Measurements from ENCODE around the gene SMG6. TPM values are rescaled to one million over a fixed set of nuclear protein-coding genes. Genes with fewer than 3 reads are reported as not detected.
A peak's percentile ranks its signal among the peaks of the same experiment; 100 is the strongest.

The SMG6 gene
- polyA plus RNA-seq (2013, experiment 1 of 2), result 25.3 TPM
- 25.6 TPM for polyA plus RNA-seq (2013, experiment 2 of 2)

DNA sequence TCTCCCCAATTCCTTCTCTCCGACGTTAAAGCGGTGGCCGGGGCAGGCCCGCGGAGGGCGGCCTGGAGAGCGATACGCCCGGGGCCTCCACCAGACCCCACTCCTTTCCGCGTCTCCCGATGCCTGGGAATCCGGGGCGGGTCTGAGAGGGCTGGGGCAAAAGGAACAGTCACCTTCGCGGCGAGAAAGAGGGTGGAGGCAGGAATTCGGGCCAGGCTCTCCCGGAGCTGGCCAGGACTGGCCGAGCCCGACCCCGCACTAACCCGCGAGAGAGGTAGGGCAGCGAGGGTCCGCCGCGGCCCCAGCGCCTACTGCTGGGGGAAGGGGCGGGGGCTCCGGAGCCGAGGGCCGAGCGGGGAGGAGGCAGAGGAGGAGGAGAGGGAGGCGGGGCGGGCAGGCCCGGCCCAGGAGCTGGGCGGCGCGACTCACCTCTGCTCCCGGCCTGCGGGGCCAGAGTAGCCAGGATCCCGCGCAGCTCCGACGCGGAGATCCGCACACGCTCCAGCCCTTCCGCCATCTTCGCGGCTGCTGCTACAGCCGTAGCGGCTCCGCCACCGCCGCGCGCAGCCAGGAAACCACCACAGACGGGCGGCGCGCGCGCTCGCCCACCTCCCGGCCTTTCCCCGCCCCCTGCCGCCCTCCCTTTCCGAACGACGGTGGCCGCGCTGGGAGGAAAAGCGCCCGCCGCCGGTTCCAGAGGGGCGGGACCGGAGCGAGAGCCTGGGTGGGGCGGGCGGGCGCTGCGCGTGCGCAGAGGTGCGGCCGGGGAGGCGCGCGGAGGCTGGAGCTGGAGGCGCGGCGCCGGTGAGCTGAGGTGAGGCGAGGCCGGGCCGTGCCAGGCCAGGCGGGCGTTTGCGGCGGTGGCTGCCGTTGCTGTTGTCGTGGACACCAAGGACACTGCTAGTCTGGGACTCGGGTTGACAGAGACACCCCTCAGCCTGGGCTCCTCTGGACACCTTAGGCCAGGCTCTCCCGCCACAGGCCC lies at the start of gene SMG6, which contains the start of gene SRR:
SMG6 (minus strand) TSS at position 582 of the 985 bp plus-strand sequence; CDS start at position 517, 65 bp downstream.
SRR (plus strand) TSS at position 747 of the 985 bp plus-strand sequence. CDS start 11,611 bp downstream, outside the sequence.
- peak within 1 kb of the TSS; percentile 98 for H3K9ac ChIP-seq (ENCODE audit: low read length)
- H2BK12ac ChIP-seq (ENCODE audit: low read length in 2 of 2), result peak within 1 kb of the TSS in 1 of 2 experiments; percentile 92
- H4K8ac ChIP-seq (ENCODE audit: low read length), result peak within 1 kb of the TSS; percentile 97
- WGBS, result under 1% methylated on average over 77 of the region's 108 CpGs
- H2AFZ ChIP-seq (ENCODE audit: low read depth, low read length), result peak within 1 kb of the TSS; percentile 95
- H2BK5ac ChIP-seq (ENCODE audit: low read depth, low read length, poor library complexity, severe bottlenecking), result peak within 1 kb of the TSS; percentile 87
- peak within 1 kb of the TSS; percentile 84 for H3K4me2 ChIP-seq (ENCODE audit: low read length, poor library complexity, severe bottlenecking)
- peak; percentile 91 for DNase-seq
- peaks cover 11% of the 10 kb centered on the region for H3K4me1 ChIP-seq (ENCODE audit: control insufficient read depth, insufficient read depth, low read depth, low read length)
- H3K4me3 ChIP-seq (ENCODE audit: insufficient read depth in 1 of 2, low read depth in 1 of 2, low read length in 2 of 2), result peak within 1 kb of the TSS; percentile 95 to 99
- peak within 1 kb of the TSS; percentile 82 for H3K27ac ChIP-seq (ENCODE audit: low read length, poor library complexity, severe bottlenecking)
- H3K14ac ChIP-seq (ENCODE audit: low read length in 2 of 2), result peak within 1 kb of the TSS in 1 of 2 experiments; percentile 99
- H3K79me1 ChIP-seq (replicated peaks; ENCODE audit: low read length, poor library complexity, severe bottlenecking), result peaks cover 26% of the 10 kb centered on the region
- H3K9me3 ChIP-seq (ENCODE audit: control insufficient read depth, low read length), result no peaks in the 10 kb centered on the region
- H4K91ac ChIP-seq (ENCODE audit: low read length), result peak within 1 kb of the TSS; percentile 98
- H3K27me3 ChIP-seq (ENCODE audit: control insufficient read depth in 1 of 2, insufficient read depth in 1 of 2, low read length in 2 of 2), result no peaks in the 10 kb centered on the region
- peak within 1 kb of the TSS; percentile 79 for H2BK120ac ChIP-seq (ENCODE audit: low read depth, low read length)
- H3K36me3 ChIP-seq (ENCODE audit: control insufficient read depth in 1 of 2, insufficient read depth in 2 of 2, low read depth in 1 of 2, low read length in 2 of 2), result peaks cover 18 to 28% of the 10 kb centered on the region in 2 experiments
- H2BK15ac ChIP-seq (ENCODE audit: low read depth, poor library complexity, severe bottlenecking), result peak within 1 kb of the TSS; percentile 94
- H2AK5ac ChIP-seq (ENCODE audit: low read length, severe bottlenecking), result no peak within 1 kb of the TSS
- peak within 1 kb of the TSS; percentile 97 to 98 for H3K18ac ChIP-seq (ENCODE audit: low read depth in 1 of 2, low read length in 2 of 2)
- peak within 1 kb of the TSS; percentile 64 to 88 for H3K4ac ChIP-seq (ENCODE audit: low read depth in 1 of 2, low read length in 2 of 2)
- peak within 1 kb of the TSS in 1 of 2 experiments; percentile 96 for H3K23ac ChIP-seq (ENCODE audit: low read length in 2 of 2)

GRCh38 chr17:2351269-2351668 lies 47.7 kb upstream of the SMG6 start:
- Histone ChIP-seq H4K91ac (ENCODE audit: low read length) (no peak overlapping the region), H2BK5ac (ENCODE audit: low read depth, low read length, poor library complexity, severe bottlenecking) (no peak overlapping the region), H3K4ac (ENCODE audit: low read depth in 1 of 2, low read length in 2 of 2) (no peak overlapping the region), H3K27ac (ENCODE audit: low read length, poor library complexity, severe bottlenecking) (no peak overlapping the region), H3K9ac (ENCODE audit: low read length) (no peak overlapping the region), H3K9me3 (ENCODE audit: control insufficient read depth, low read length) (no peaks in the 10 kb centered on the region), H3K23ac (ENCODE audit: low read length in 2 of 2) (no peak overlapping the region), H3K36me3 (ENCODE audit: control insufficient read depth in 1 of 2, insufficient read depth in 2 of 2, low read depth in 1 of 2, low read length in 2 of 2) (peaks cover 0 to 26% of the 10 kb centered on the region in 2 experiments), H3K18ac (ENCODE audit: low read depth in 1 of 2, low read length in 2 of 2) (no peak overlapping the region), H2BK12ac (ENCODE audit: low read length in 2 of 2) (no peak overlapping the region), H2BK120ac (ENCODE audit: low read depth, low read length) (no peak overlapping the region), H3K4me3 (ENCODE audit: insufficient read depth in 1 of 2, low read depth in 1 of 2, low read length in 2 of 2) (no peak overlapping the region), H4K8ac (ENCODE audit: low read length) (no peak overlapping the region), H2AK5ac (ENCODE audit: low read length, severe bottlenecking) (no peak overlapping the region), H3K14ac (ENCODE audit: low read length in 2 of 2) (no peak overlapping the region), H3K27me3 (ENCODE audit: control insufficient read depth in 1 of 2, insufficient read depth in 1 of 2, low read length in 2 of 2) (no peaks in the 10 kb centered on the region), H3K79me1 (replicated peaks; ENCODE audit: low read length, poor library complexity, severe bottlenecking) (peaks cover 21% of the 10 kb centered on the region), H2AFZ (ENCODE audit: low read depth, low read length) (no peak overlapping the region), H2BK15ac (ENCODE audit: low read depth, poor library complexity, severe bottlenecking) (no peak overlapping the region), H3K4me1 (ENCODE audit: control insufficient read depth, insufficient read depth, low read depth, low read length) (peaks cover 18% of the 10 kb centered on the region), H3K4me2 (ENCODE audit: low read length, poor library complexity, severe bottlenecking) (no peak overlapping the region)
- 97% methylated on average over 6 of the region's 6 CpGs for WGBS
- no peak for DNase-seq

DNA sequence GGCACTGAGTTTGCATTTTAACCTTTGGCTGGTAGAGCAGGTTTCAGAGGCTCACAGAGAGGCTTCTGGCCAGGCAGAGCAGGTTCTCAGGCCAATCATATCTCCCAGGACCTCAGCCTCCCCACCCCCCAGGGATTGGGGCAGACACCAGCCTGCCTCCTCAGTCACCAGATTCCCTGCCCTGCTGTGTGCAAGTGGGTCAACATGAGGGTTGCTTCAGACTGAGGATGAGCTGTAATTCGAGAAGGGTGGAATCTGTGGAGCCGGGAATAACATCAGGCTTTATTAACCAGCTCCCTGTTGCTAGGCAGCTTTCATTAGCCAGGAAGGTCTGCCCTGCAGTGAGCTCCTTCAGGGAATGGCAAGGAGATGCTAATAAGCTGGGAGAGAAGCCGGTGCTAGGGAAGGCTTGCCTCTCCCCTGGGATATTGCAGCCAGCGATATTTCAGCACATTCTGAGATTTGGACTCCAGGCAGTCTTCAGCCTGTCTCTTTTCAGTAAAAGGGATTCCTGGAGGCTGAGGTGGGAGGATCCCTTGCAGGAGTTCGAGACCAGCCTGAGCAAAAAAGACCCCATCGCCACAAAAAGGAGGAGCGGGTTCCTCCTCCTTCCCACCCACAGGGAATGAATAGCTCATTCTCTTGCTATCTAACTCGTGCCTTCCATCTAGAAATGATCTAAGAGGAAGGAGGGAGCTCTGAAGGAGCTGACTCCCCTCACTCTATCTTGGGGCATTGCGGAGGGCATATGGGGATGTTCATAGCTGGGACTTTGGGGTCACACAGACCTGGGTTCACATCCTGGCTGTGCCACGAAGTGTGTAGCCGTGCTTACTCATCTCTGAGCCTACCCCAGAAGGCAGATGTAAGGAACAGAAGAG lies 44.5 kb upstream of the SMG6 start:
- WGBS, result 49% methylated on average over 11 of the region's 11 CpGs
- Histone ChIP-seq H3K18ac (ENCODE audit: low read depth in 1 of 2, low read length in 2 of 2) (peak overlapping the region; percentile 46 to 52), H3K4ac (ENCODE audit: low read depth in 1 of 2, low read length in 2 of 2) (peak overlapping the region in 1 of 2 experiments; percentile 32)

More for the DNA sequence above, 44.5 kb upstream of the SMG6 start:
- DNase-seq, result peak; percentile 97
- H3K27ac ChIP-seq (ENCODE audit: low read length, poor library complexity, severe bottlenecking), result peak overlapping the region; percentile 81
- peaks cover 18 to 37% of the 10 kb centered on the region in 2 experiments for H3K36me3 ChIP-seq (ENCODE audit: control insufficient read depth in 1 of 2, insufficient read depth in 2 of 2, low read depth in 1 of 2, low read length in 2 of 2)
- peaks cover 18% of the 10 kb centered on the region for H3K4me1 ChIP-seq (ENCODE audit: control insufficient read depth, insufficient read depth, low read depth, low read length)
- H2BK5ac ChIP-seq (ENCODE audit: low read depth, low read length, poor library complexity, severe bottlenecking), result no peak overlapping the region
- H4K8ac ChIP-seq (ENCODE audit: low read length), result no peak overlapping the region
- peak overlapping the region; percentile 37 for H2AK5ac ChIP-seq (ENCODE audit: low read length, severe bottlenecking)
- H3K79me1 ChIP-seq (replicated peaks; ENCODE audit: low read length, poor library complexity, severe bottlenecking), result peaks cover 33% of the 10 kb centered on the region
- H2BK12ac ChIP-seq (ENCODE audit: low read length in 2 of 2), result peak overlapping the region; percentile 26 to 53
- no peaks in the 10 kb centered on the region for H3K27me3 ChIP-seq (ENCODE audit: control insufficient read depth in 1 of 2, insufficient read depth in 1 of 2, low read length in 2 of 2)
- no peak overlapping the region for H4K91ac ChIP-seq (ENCODE audit: low read length)
- H2AFZ ChIP-seq (ENCODE audit: low read depth, low read length), result no peak overlapping the region
- H2BK15ac ChIP-seq (ENCODE audit: low read depth, poor library complexity, severe bottlenecking), result no peak overlapping the region
- peak overlapping the region; percentile 29 for H3K9ac ChIP-seq (ENCODE audit: low read length)
- H3K4me2 ChIP-seq (ENCODE audit: low read length, poor library complexity, severe bottlenecking), result no peak overlapping the region
- H2BK120ac ChIP-seq (ENCODE audit: low read depth, low read length), result no peak overlapping the region
- no peak overlapping the region for H3K14ac ChIP-seq (ENCODE audit: low read length in 2 of 2)
- no peaks in the 10 kb centered on the region for H3K9me3 ChIP-seq (ENCODE audit: control insufficient read depth, low read length)
- H3K4me3 ChIP-seq (ENCODE audit: insufficient read depth in 1 of 2, low read depth in 1 of 2, low read length in 2 of 2), result no peak overlapping the region
- no peak overlapping the region for H3K23ac ChIP-seq (ENCODE audit: low read length in 2 of 2)
